ENCODE results near the gene HSH2D.

GRCh38 chr19:16143399-16144215 is at the start of gene HSH2D:
- TF ChIP-seq CTCF (IDR thresholded peaks at IDR 0.05; ENCODE audit: insufficient read depth, low read length): no peak
- peak; percentile 99 for TF ChIP-seq SPI1 (IDR thresholded peaks at IDR 0.05; ENCODE audit: borderline replicate concordance, low read depth)
- TF ChIP-seq POLR2AphosphoS5 (IDR thresholded peaks at IDR 0.05; ENCODE audit: low read depth): peak; percentile 86
